GM12873 (cell line): Measurements from ENCODE around the gene RGPD6.
"Not testable (repeated sequence)": the region's sequence is repeated elsewhere in the genome, so short reads cannot be mapped to it uniquely, and the experiment has no call there.

Experiments used
- TF ChIP-seq, protein P1 (sequence below): IDR thresholded peaks from 2 replicates; pipeline ENCODE4 v1.5.1; 2012; ENCODE audit warnings: low read depth, mild to moderate bottlenecking, moderate library complexity, low read length, control low read depth; ENCODE audit not compliant: insufficient read depth; ENCODE audit errors: missing control alignments

RGPD6 gene

DNA sequence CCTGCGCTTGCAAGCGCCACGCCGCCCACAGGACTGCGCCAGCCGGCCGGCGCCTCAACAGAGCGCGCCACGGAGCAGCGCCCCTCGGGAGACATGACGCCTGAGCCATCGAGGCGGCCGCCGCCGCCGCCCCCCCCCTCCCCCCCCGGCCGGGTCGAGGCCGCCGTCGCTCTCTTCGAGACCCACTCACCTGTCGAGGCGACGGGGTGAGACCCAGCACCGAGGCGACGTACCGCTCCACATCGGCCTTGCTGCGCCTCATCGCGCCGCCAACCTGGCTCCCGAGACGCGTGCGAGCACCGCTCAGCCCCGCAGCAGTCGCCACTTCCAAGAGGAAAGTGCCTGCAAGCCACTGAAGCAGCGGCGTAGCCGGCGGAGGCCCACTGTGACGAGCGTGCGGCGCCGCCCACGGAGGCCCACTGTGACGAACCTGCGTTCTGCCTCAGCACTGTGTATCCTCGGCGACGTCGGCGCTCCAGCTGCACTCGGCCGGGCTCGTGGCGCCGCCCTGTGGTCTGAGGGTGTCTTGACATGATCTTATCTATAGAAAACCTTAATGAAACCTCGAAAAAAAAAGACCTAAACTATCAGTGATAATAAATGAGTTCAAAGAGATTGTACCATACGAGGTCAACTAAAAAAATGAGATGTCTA lies at the start of gene RGPD6:
Gene RGPD6 (minus strand): TSS at position 460 of the 654 bp plus-strand sequence. CDS start 198 bp downstream, at position 262.
- TF ChIP-seq, protein P1, sequence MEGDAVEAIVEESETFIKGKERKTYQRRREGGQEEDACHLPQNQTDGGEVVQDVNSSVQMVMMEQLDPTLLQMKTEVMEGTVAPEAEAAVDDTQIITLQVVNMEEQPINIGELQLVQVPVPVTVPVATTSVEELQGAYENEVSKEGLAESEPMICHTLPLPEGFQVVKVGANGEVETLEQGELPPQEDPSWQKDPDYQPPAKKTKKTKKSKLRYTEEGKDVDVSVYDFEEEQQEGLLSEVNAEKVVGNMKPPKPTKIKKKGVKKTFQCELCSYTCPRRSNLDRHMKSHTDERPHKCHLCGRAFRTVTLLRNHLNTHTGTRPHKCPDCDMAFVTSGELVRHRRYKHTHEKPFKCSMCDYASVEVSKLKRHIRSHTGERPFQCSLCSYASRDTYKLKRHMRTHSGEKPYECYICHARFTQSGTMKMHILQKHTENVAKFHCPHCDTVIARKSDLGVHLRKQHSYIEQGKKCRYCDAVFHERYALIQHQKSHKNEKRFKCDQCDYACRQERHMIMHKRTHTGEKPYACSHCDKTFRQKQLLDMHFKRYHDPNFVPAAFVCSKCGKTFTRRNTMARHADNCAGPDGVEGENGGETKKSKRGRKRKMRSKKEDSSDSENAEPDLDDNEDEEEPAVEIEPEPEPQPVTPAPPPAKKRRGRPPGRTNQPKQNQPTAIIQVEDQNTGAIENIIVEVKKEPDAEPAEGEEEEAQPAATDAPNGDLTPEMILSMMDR: not testable (repeated sequence)

DNA sequence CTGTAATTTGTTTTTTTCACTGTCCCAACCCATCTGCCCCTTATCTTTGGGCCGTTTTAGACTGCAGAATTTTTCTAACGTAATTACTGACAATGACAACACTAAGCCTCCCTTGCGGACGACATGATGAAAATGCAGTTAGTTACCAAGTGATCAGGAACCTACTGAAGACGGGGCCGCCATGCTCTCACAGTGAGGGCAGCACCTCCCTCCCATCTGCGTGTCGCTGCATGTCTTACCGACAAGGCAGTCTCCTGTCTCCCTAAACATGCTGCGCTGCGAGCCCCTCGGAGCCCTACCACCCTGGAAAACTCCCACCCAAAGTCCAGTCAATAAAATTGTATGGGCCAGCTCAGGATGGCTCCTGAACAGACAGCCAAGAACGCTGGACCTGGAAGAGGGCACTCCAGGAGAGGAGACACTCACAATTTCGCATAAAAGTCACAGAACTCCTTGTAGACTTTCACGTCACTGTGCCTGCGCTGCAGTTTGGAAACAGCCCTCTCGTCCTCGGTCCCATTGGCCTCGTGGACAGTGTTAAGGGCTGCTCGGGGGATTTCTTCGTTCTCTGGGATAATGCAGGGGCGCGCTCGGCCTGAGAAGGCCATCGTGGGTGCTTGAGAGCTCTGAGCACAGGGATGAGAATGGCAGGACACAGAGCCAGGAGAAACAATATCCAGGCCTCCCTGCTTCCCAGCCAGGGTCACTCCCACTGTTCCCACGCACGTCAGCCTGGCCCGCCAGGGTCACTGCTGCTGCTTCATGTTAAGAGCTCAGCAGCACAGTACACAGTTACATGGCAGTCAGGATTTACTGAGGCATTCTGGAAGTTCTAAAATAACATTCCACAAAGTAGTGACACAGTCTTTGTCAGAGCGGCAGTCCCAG lies 104.6 kb downstream of the RGPD6 start, which contains the start of gene LIMS4:
Gene LIMS4 (minus strand): TSS at position 646 of the 888 bp plus-strand sequence. CDS start 38 bp downstream, at position 608.
- TF ChIP-seq, protein P1: not testable (repeated sequence)
